Neuronal stem cell (in vitro differentiated cells): ENCODE results near the gene TRPM3.

Experiments
- DNase-seq: peaks from one replicate; pipeline ENCODE4 v3.0.0-alpha.2; 2013; ENCODE audit warnings: low spot score
- H2AFZ ChIP-seq: one replicate; pipeline ENCODE4 v1.6.1; 2013; ENCODE audit warnings: mild to moderate bottlenecking, low read length, inconsistent platforms
- H2AK5ac ChIP-seq: 2 replicates; pipeline ENCODE4 v1.6.1; 2013; ENCODE audit warnings: low read depth, mild to moderate bottlenecking, inconsistent platforms, low read length, moderate library complexity, mixed read lengths
- H2BK120ac ChIP-seq: 2 replicates; pipeline ENCODE4 v1.6.1; 2013; ENCODE audit warnings: low read depth, mild to moderate bottlenecking, inconsistent platforms, low read length, moderate library complexity, mixed read lengths
- H2BK12ac ChIP-seq: one replicate; pipeline ENCODE4 v1.6.1; 2013; ENCODE audit warnings: low read length, inconsistent platforms
- H2BK15ac ChIP-seq: 2 replicates; pipeline ENCODE4 v1.6.1; 2013; ENCODE audit warnings: mild to moderate bottlenecking, low read length, inconsistent platforms, mixed read lengths
- H2BK5ac ChIP-seq: one replicate; pipeline ENCODE4 v1.6.1; 2013; ENCODE audit warnings: inconsistent platforms, mild to moderate bottlenecking, low read length, moderate library complexity
- H3K14ac ChIP-seq: one replicate; pipeline ENCODE4 v1.6.1; 2013; ENCODE audit warnings: low read length, inconsistent platforms
- H3K18ac ChIP-seq: 2 replicates; pipeline ENCODE4 v1.6.1; 2013; ENCODE audit warnings: low read length, inconsistent platforms
- H3K23ac ChIP-seq: 2 replicates; pipeline ENCODE4 v1.6.1; 2013; ENCODE audit warnings: low read depth, mild to moderate bottlenecking, mixed read lengths, low read length, inconsistent platforms; ENCODE audit not compliant: poor library complexity
- H3K27ac ChIP-seq: replicated peaks from 3 replicates; pipeline ENCODE4 v1.5.1; 2013; ENCODE audit warnings: low read length, inconsistent platforms
- H3K27me3 ChIP-seq, 3 experiments: 2 replicates each; pipeline ENCODE4 v1.6.1; 2013; ENCODE audit warnings: low read length in 3 of 3, mild to moderate bottlenecking in 2 of 3, inconsistent platforms in 1 of 3, low read depth in 1 of 3, mixed read lengths in 1 of 3, moderate library complexity in 1 of 3; ENCODE audit not compliant: control insufficient read depth in 3 of 3, insufficient read depth in 3 of 3
- H3K36me3 ChIP-seq, 2 donors: replicated peaks in 1 of 2; 2 replicates each; pipeline ENCODE4 v1.6.1; 2013; ENCODE audit warnings: low read length in 2 of 2; ENCODE audit not compliant: control insufficient read depth in 2 of 2, insufficient read depth in 2 of 2
- H3K4ac ChIP-seq: 2 replicates; pipeline ENCODE4 v1.6.1; 2013; ENCODE audit warnings: inconsistent platforms, mild to moderate bottlenecking, low read length, moderate library complexity
- H3K4me1 ChIP-seq, 2 donors: 1 replicate in 1 of 2; 2 replicates in 1 of 2; pipeline ENCODE4 v1.6.1; 2013; ENCODE audit warnings: low read length in 2 of 2, low read depth in 1 of 2; ENCODE audit not compliant: control insufficient read depth in 2 of 2, insufficient read depth in 1 of 2
- H3K4me2 ChIP-seq: one replicate; pipeline ENCODE4 v1.6.1; 2013; ENCODE audit warnings: mild to moderate bottlenecking, low read length, inconsistent platforms; ENCODE audit not compliant: insufficient read depth, poor library complexity, severe bottlenecking
- H3K4me3 ChIP-seq, 2 donors: 2 replicates each; pipeline ENCODE4 v1.5.1; 2013; ENCODE audit warnings: low read length in 2 of 2, mild to moderate bottlenecking in 2 of 2, inconsistent platforms in 1 of 2, moderate library complexity in 1 of 2
- H3K79me1 ChIP-seq: one replicate; pipeline ENCODE4 v1.6.1; 2013; ENCODE audit warnings: low read depth, mild to moderate bottlenecking, inconsistent platforms, low read length, moderate library complexity
- H3K9ac ChIP-seq: one replicate; pipeline ENCODE4 v1.6.1; 2013; ENCODE audit warnings: mild to moderate bottlenecking, low read depth, low read length, inconsistent platforms; ENCODE audit not compliant: poor library complexity
- H3K9me3 ChIP-seq, 2 donors: replicated peaks in 1 of 2; 2 replicates each; pipeline versions ENCODE3 to v1.6.1; 2013; ENCODE audit warnings: low read length in 2 of 2, mild to moderate bottlenecking in 2 of 2, inconsistent platforms in 1 of 2, low read depth in 1 of 2, mixed read lengths in 1 of 2, moderate library complexity in 1 of 2; ENCODE audit not compliant: control insufficient read depth in 2 of 2, insufficient read depth in 1 of 2
- H4K8ac ChIP-seq: one replicate; pipeline ENCODE4 v1.6.1; 2013; ENCODE audit warnings: low read depth, mild to moderate bottlenecking, inconsistent platforms, low read length, moderate library complexity
- H4K91ac ChIP-seq: one replicate; pipeline ENCODE4 v1.6.1; 2013; ENCODE audit warnings: low read length, low read depth, mild to moderate bottlenecking, inconsistent platforms; ENCODE audit not compliant: poor library complexity
- WGBS, 2 donors: extraction: QIAGEN DNeasy Blood & Tissue Kit; methylation state at CpG; one replicate each; pipeline ENCODE4 v1.1.7; 2013; ENCODE audit warnings: missing lambda C conversion rate in 2 of 2, mixed read lengths in 1 of 2; ENCODE audit not compliant: insufficient read length in 2 of 2, insufficient replicate concordance in 1 of 2; ENCODE audit errors: extremely low coverage in 2 of 2; 5-methylcytosine and 5-hydroxymethylcytosine counted together

TRPM3 gene

GRCh38 chr9:71136696-71137095, 15.3 kb upstream of the TRPM3 start:
- H4K91ac ChIP-seq: no peak overlapping the region
- H4K8ac ChIP-seq: no peak overlapping the region
- H3K4me1 ChIP-seq: peaks cover 0 to 3% of the 10 kb centered on the region in 2 donors
- no peaks in the 10 kb centered on the region for H3K27me3 ChIP-seq
- no peak overlapping the region for H3K23ac ChIP-seq
- peaks cover 0 to 4% of the 10 kb centered on the region in 2 donors for H3K9me3 ChIP-seq
- WGBS, 2 donors: no CpG with 5 or more reads among the region's 6 CpGs
- no peak overlapping the region for H2AK5ac ChIP-seq
- H3K79me1 ChIP-seq: no peaks in the 10 kb centered on the region
- no peak overlapping the region for H2BK120ac ChIP-seq
- no peak overlapping the region for H3K18ac ChIP-seq
- H2AFZ ChIP-seq: no peak overlapping the region
- no peak for DNase-seq
- no peak overlapping the region for H3K4me3 ChIP-seq
- H3K4ac ChIP-seq: no peak overlapping the region
- H2BK12ac ChIP-seq: no peak overlapping the region
- no peak overlapping the region for H3K27ac ChIP-seq
- no peak overlapping the region for H3K4me2 ChIP-seq
- no peak overlapping the region for H3K9ac ChIP-seq
- H3K14ac ChIP-seq: no peak overlapping the region
- no peaks in the 10 kb centered on the region for H3K36me3 ChIP-seq
- H2BK15ac ChIP-seq: no peak overlapping the region
- H2BK5ac ChIP-seq: no peak overlapping the region

GRCh38 chr9:71131145-71131544, 9.7 kb upstream of the TRPM3 start:
- no peaks in the 10 kb centered on the region for H3K79me1 ChIP-seq
- no CpG with 5 or more reads among the region's 3 CpGs for WGBS, 2 donors
- H2BK120ac ChIP-seq: no peak overlapping the region
- H3K4me1 ChIP-seq: no peaks in the 10 kb centered on the region
- H2AFZ ChIP-seq: no peak overlapping the region
- no peak overlapping the region for H3K4me2 ChIP-seq
- H3K9me3 ChIP-seq: peaks cover 1 to 8% of the 10 kb centered on the region in 2 donors
- H3K27me3 ChIP-seq: no peaks in the 10 kb centered on the region
- no peak overlapping the region for H4K91ac ChIP-seq
- H3K14ac ChIP-seq: no peak overlapping the region
- H3K36me3 ChIP-seq: no peaks in the 10 kb centered on the region
- no peak overlapping the region for H3K4ac ChIP-seq
- no peak overlapping the region for H3K27ac ChIP-seq
- H3K4me3 ChIP-seq: no peak overlapping the region
- no peak overlapping the region for H2BK15ac ChIP-seq
- H3K18ac ChIP-seq: no peak overlapping the region
- H2AK5ac ChIP-seq: no peak overlapping the region
- H4K8ac ChIP-seq: no peak overlapping the region
- DNase-seq: no peak
- no peak overlapping the region for H3K23ac ChIP-seq
- no peak overlapping the region for H2BK12ac ChIP-seq
- H2BK5ac ChIP-seq: no peak overlapping the region
- H3K9ac ChIP-seq: no peak overlapping the region

GRCh38 chr9:71130521-71130920, 9.1 kb upstream of the TRPM3 start:
- Histone ChIP-seq H3K4me3 (no peak overlapping the region), H3K4me1 (no peaks in the 10 kb centered on the region), H3K9ac (no peak overlapping the region), H3K27me3 (no peaks in the 10 kb centered on the region), H3K23ac (no peak overlapping the region), H2BK120ac (no peak overlapping the region), H3K14ac (no peak overlapping the region), H3K36me3 (no peaks in the 10 kb centered on the region), H3K79me1 (no peaks in the 10 kb centered on the region), H3K9me3 (peaks cover 1 to 8% of the 10 kb centered on the region in 2 donors), H4K91ac (no peak overlapping the region), H3K4me2 (no peak overlapping the region), H2BK5ac (no peak overlapping the region), H2BK15ac (no peak overlapping the region), H2BK12ac (no peak overlapping the region), H2AK5ac (no peak overlapping the region), H4K8ac (no peak overlapping the region), H3K18ac (no peak overlapping the region), H3K4ac (no peak overlapping the region), H3K27ac (no peak overlapping the region), H2AFZ (no peak overlapping the region)
- DNase-seq: no peak
- no CpG with 5 or more reads among the region's 4 CpGs for WGBS, 2 donors

- Histone ChIP-seq H3K14ac (no peak overlapping the region), H3K27ac (no peak overlapping the region), H3K9me3 (peaks cover 3 to 12% of the 10 kb centered on the region in 2 donors), H3K4ac (no peak overlapping the region), H2AFZ (no peak overlapping the region), H3K79me1 (no peaks in the 10 kb centered on the region), H3K4me1 (peaks cover 0 to 7% of the 10 kb centered on the region in 2 donors), H4K91ac (no peak overlapping the region), H2BK15ac (no peak overlapping the region), H3K4me2 (no peak overlapping the region), H3K18ac (peak overlapping the region; percentile 20), H2BK12ac (no peak overlapping the region), H3K9ac (no peak overlapping the region), H2BK120ac (no peak overlapping the region), H2BK5ac (no peak overlapping the region), H3K23ac (no peak overlapping the region), H3K36me3 (no peaks in the 10 kb centered on the region), H3K27me3 (no peaks in the 10 kb centered on the region), H2AK5ac (no peak overlapping the region), H3K4me3 (no peak overlapping the region), H4K8ac (no peak overlapping the region)
- no CpG with 5 or more reads among the region's 2 CpGs for WGBS, 2 donors
- no peak for DNase-seq
Observed at GRCh38 chr9:71128796-71129195, 7.4 kb upstream of the TRPM3 start.
